Activated naive CD4-positive, alpha-beta T cell treated with anti-CD3 and anti-CD28 coated beads, Interleukin-2, amount 50 U/mL, for 24 hours (primary cell): ENCODE measurements around the gene RIOK3.
A peak's percentile ranks its signal among the peaks of the same experiment; 100 is the strongest.
"Not testable (repeated sequence)": the region's sequence is repeated elsewhere in the genome, so short reads cannot be mapped to it uniquely, and the experiment has no call there.

ENCODE experiments used
- H3K27ac Mint-ChIP-seq: one replicate; pipeline ENCODE4 v1.8.0; 2021; ENCODE audit warnings: mild to moderate bottlenecking, mixed read lengths
- H3K27me3 Mint-ChIP-seq: one replicate; pipeline ENCODE4 v1.8.0; 2021; ENCODE audit warnings: mixed read lengths
- H3K36me3 Mint-ChIP-seq: one replicate; pipeline ENCODE4 v1.8.0; 2021; ENCODE audit warnings: mixed read lengths
- H3K4me1 Mint-ChIP-seq: one replicate; pipeline ENCODE4 v1.8.0; 2021; ENCODE audit warnings: mixed read lengths
- H3K4me3 Mint-ChIP-seq: one replicate; pipeline ENCODE4 v1.8.0; 2021; ENCODE audit warnings: mild to moderate bottlenecking, mixed read lengths
- H3K9me3 Mint-ChIP-seq: one replicate; pipeline ENCODE4 v1.8.0; 2021; ENCODE audit warnings: mixed read lengths

Gene RIOK3

DNA sequence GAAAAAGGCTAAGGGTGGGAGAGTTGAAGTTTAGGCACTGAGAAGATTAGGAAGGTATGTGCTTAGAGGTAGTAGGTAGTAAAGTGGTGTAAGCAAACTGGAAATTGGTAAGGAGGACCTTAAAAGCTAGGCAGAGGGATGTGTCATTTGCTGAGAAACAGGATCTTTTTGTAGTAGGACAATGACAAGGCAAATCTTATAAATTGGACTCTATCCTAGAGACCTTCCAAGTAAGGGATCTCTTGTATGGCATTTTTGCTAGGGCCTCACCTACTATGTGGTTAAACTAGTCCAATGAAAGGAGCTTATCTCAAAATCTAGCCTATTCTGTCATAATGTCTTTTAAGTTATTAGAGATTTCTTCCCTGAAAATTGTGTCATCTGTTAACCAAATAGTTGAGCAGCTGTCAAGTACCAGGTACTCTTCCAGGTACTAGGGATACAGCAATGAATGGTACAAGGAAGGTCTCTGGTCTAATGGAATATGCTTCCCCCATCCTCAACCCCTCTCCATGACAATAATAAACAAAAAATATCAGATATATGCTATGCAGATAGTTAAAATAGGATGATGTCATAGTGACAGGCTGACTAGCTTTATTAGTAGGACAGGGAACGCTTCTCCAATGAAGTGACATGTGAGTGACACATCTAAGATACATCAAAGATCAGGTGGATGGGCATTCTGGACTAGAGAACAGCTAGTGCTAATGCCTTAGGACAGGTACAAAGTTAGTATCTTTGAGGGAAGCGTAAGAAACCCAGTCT is 17.7 kb downstream of the RIOK3 start:
- Mint-ChIP-seq H3K27ac (peak overlapping the region; percentile 55), H3K9me3 (no peaks in the 10 kb centered on the region), H3K36me3 (peaks cover 15% of the 10 kb centered on the region), H3K4me3 (no peak overlapping the region), H3K4me1 (peaks cover 4% of the 10 kb centered on the region), H3K27me3 (no peaks in the 10 kb centered on the region)

DNA sequence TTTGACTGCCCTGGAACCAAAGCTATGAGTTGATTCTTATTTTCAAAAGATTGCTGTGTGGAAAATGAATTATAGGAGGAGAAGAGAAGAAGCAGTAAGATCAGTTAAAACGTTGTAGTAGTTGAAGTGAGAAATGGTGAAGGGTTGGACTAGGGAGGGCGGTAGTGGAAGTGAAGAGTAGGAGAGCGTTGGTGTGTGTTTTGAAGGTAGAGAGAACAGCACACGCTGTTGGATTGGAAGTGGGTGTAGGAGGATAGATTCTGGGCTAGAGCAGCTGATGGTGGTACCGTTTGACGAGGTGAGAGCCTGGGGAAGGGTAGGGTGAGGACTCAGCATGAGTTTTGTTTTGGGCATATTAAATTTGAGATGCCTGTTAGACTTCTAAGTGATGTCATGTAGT is 18.4 kb downstream of the RIOK3 start:
- Mint-ChIP-seq H3K9me3 (no peaks in the 10 kb centered on the region), H3K27ac (no peak overlapping the region), H3K36me3 (peaks cover 12% of the 10 kb centered on the region), H3K27me3 (no peaks in the 10 kb centered on the region), H3K4me1 (peaks cover 4% of the 10 kb centered on the region), H3K4me3 (no peak overlapping the region)

GRCh38 chr18:23479829-23480505 is 26.9 kb downstream of the RIOK3 start:
- Mint-ChIP-seq H3K4me3 (no peak overlapping the region), H3K27ac (no peak overlapping the region), H3K36me3 (peaks cover 5% of the 10 kb centered on the region), H3K27me3 (no peaks in the 10 kb centered on the region), H3K9me3 (no peaks in the 10 kb centered on the region), H3K4me1 (no peaks in the 10 kb centered on the region)

GRCh38 chr18:23484561-23485182 is 31.6 kb downstream of the RIOK3 start:
- Mint-ChIP-seq H3K27me3 (no peaks in the 10 kb centered on the region), H3K4me3 (no peak overlapping the region), H3K36me3 (peaks cover 3% of the 10 kb centered on the region), H3K9me3 (no peaks in the 10 kb centered on the region), H3K27ac (peak overlapping the region; percentile 70), H3K4me1 (peaks cover 25% of the 10 kb centered on the region)

DNA sequence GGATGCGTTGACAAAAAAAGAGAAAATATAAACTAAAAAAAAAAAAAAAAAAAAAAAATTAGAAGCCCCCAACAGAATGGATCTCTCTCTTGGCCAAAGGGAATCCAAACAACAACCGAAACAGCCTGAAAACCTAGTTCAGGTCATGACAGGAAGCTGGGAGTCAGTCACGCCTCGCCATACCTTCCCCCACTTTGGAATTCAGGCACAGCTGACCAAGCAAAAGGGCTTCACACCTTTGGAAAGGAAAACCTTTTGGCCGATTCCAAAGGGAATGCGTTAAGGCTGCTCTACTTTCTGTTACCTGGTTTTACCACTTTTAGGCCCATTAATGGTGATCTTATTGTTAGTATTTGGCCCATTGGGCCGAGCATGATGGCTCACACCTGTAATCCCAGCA is 32.3 kb downstream of the RIOK3 start:
- H3K4me3 Mint-ChIP-seq: no peak overlapping the region
- no peaks in the 10 kb centered on the region for H3K27me3 Mint-ChIP-seq
- H3K4me1 Mint-ChIP-seq: peaks cover 25% of the 10 kb centered on the region
- H3K9me3 Mint-ChIP-seq: no peaks in the 10 kb centered on the region
- peaks cover 3% of the 10 kb centered on the region for H3K36me3 Mint-ChIP-seq
- no peak overlapping the region for H3K27ac Mint-ChIP-seq

GRCh38 chr18:23487738-23488570 is 34.9 kb downstream of the RIOK3 start:
- Mint-ChIP-seq H3K4me1 (peaks cover 25% of the 10 kb centered on the region), H3K27me3 (no peaks in the 10 kb centered on the region), H3K9me3 (no peaks in the 10 kb centered on the region), H3K27ac (peak overlapping the region; percentile 94), H3K4me3 (peak overlapping the region; percentile 65), H3K36me3 (no peaks in the 10 kb centered on the region)

- not testable (repeated sequence) for H3K27me3 Mint-ChIP-seq, H3K4me3 Mint-ChIP-seq, H3K36me3 Mint-ChIP-seq, H3K9me3 Mint-ChIP-seq
- peaks cover 25% of the 10 kb centered on the region for H3K4me1 Mint-ChIP-seq
- peak overlapping the region; percentile 30 for H3K27ac Mint-ChIP-seq
Observed at GRCh38 chr18:23489586-23489985, 36.5 kb downstream of the RIOK3 start.

- Mint-ChIP-seq H3K27ac (no peak overlapping the region), H3K9me3 (no peaks in the 10 kb centered on the region), H3K27me3 (no peaks in the 10 kb centered on the region), H3K4me1 (peaks cover under 1% of the 10 kb centered on the region), H3K36me3 (no peaks in the 10 kb centered on the region), H3K4me3 (no peak overlapping the region)
Observed at GRCh38 chr18:23493654-23494053, 40.6 kb downstream of the RIOK3 start.

- H3K9me3 Mint-ChIP-seq: no peaks in the 10 kb centered on the region
- H3K27me3 Mint-ChIP-seq: no peaks in the 10 kb centered on the region
- peaks cover 9% of the 10 kb centered on the region for H3K4me1 Mint-ChIP-seq
- H3K4me3 Mint-ChIP-seq: no peak overlapping the region
- no peaks in the 10 kb centered on the region for H3K36me3 Mint-ChIP-seq
- no peak overlapping the region for H3K27ac Mint-ChIP-seq
Observed at GRCh38 chr18:23494992-23495391, 41.9 kb downstream of the RIOK3 start.

- Mint-ChIP-seq H3K27me3 (no peaks in the 10 kb centered on the region), H3K9me3 (no peaks in the 10 kb centered on the region), H3K4me3 (no peak overlapping the region), H3K36me3 (no peaks in the 10 kb centered on the region), H3K4me1 (peaks cover 9% of the 10 kb centered on the region), H3K27ac (no peak overlapping the region)
Observed at GRCh38 chr18:23495723-23496440, 42.8 kb downstream of the RIOK3 start.

GRCh38 chr18:23498117-23498516 is 45.0 kb downstream of the RIOK3 start:
- peaks cover 19% of the 10 kb centered on the region for H3K4me1 Mint-ChIP-seq
- H3K4me3 Mint-ChIP-seq: no peak overlapping the region
- no peaks in the 10 kb centered on the region for H3K9me3 Mint-ChIP-seq
- H3K27me3 Mint-ChIP-seq: no peaks in the 10 kb centered on the region
- H3K36me3 Mint-ChIP-seq: no peaks in the 10 kb centered on the region
- no peak overlapping the region for H3K27ac Mint-ChIP-seq

GRCh38 chr18:23498877-23499276 is 45.8 kb downstream of the RIOK3 start:
- Mint-ChIP-seq H3K4me1 (peaks cover 19% of the 10 kb centered on the region), H3K27me3 (no peaks in the 10 kb centered on the region), H3K9me3 (no peaks in the 10 kb centered on the region), H3K36me3 (no peaks in the 10 kb centered on the region), H3K27ac (no peak overlapping the region), H3K4me3 (no peak overlapping the region)

DNA sequence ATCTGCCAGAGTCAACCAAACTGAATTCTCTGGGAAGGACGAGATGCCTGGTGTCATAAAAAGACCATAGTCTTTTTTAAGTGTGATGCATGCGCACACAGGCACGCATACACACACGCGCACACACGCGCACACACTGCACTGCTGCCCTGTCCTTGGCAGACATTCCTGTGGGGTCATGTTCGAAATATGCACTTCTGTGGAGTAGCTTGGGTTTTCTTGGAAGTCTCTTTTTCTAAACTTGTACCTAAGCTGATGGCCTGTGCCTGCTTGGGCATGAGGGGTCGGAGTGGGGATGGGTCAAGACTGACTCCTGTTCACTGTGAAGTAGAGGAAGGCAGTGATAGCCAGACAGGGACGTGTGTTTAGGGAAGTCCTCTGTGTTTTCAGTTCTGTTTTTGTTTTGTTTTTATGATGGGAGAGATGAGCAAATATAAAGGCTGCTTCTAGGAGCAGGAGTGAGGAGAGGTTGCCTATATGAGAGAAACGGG is 46.2 kb downstream of the RIOK3 start:
- Mint-ChIP-seq H3K36me3 (no peaks in the 10 kb centered on the region), H3K4me3 (no peak overlapping the region), H3K4me1 (peaks cover 22% of the 10 kb centered on the region), H3K27me3 (no peaks in the 10 kb centered on the region), H3K27ac (no peak overlapping the region), H3K9me3 (no peaks in the 10 kb centered on the region)

- Mint-ChIP-seq H3K9me3 (no peaks in the 10 kb centered on the region), H3K4me1 (peaks cover 40% of the 10 kb centered on the region), H3K36me3 (peaks cover 3% of the 10 kb centered on the region), H3K27ac (no peak overlapping the region), H3K4me3 (peak overlapping the region; percentile 30), H3K27me3 (no peaks in the 10 kb centered on the region)
Observed at GRCh38 chr18:23501626-23502025, 48.5 kb downstream of the RIOK3 start.

- peak overlapping the region; percentile 92 for H3K27ac Mint-ChIP-seq
- H3K4me1 Mint-ChIP-seq: peaks cover 50% of the 10 kb centered on the region
- H3K36me3 Mint-ChIP-seq: peaks cover 3% of the 10 kb centered on the region
Observed at GRCh38 chr18:23502516-23503037, 49.5 kb downstream of the RIOK3 start.

More at GRCh38 chr18:23502516-23503037, 49.5 kb downstream of the RIOK3 start:
- Mint-ChIP-seq H3K9me3 (no peaks in the 10 kb centered on the region), H3K4me3 (peak overlapping the region; percentile 91), H3K27me3 (no peaks in the 10 kb centered on the region)
